Adrenal gland (tissue), 12 donors: ENCODE data around the gene MTMR4. TPM values are rescaled to one million over a fixed set of nuclear protein-coding genes. Genes with fewer than 3 reads are reported as not detected.
A peak's percentile ranks its signal among the peaks of the same experiment; 100 is the strongest.
"Not testable (repeated sequence)": the region's sequence is repeated elsewhere in the genome, so short reads cannot be mapped to it uniquely, and the experiment has no call there.

Experiments used
- DNase-seq, 7 donors: peaks; one replicate each; pipeline ENCODE4 v3.0.0-alpha.2; 2019 to 2020
- H3K27ac ChIP-seq, 5 donors: fragments of 200-600 bp; sonication (generic) in 4 of 5; 1 replicate in 3 of 5; 2 replicates in 2 of 5; pipeline versions ENCODE4 v1.5.1 to v1.8.0; 2016 to 2020; ENCODE audit warnings: mild to moderate bottlenecking in 1 of 5
- H3K27me3 ChIP-seq: fragments of 200-600 bp; 2 replicates; pipeline ENCODE4 v1.8.0; 2021
- H3K36me3 ChIP-seq, 2 donors: fragments of 200-600 bp; replicated peaks in 1 of 2; 1 replicate in 1 of 2; 2 replicates in 1 of 2; pipeline versions ENCODE4 v1.5.1 to v1.8.0; 2018 to 2022
- H3K4me1 ChIP-seq, 2 donors: fragments of 200-600 bp; replicated peaks in 1 of 2; 1 replicate in 1 of 2; 2 replicates in 1 of 2; pipeline versions ENCODE4 v1.5.1 to v1.8.0; 2018 to 2021
- H3K4me3 ChIP-seq, 4 donors: fragments of 200-600 bp; sonication (generic) in 3 of 4; one replicate each; pipeline ENCODE4 v1.5.1; 2016 to 2018
- H3K9me3 ChIP-seq, 3 donors: fragments of 200-600 bp; sonication (generic) in 1 of 3; replicated peaks in 1 of 3; 1 replicate in 2 of 3; 2 replicates in 1 of 3; pipeline versions ENCODE4 v1.5.1 to v1.8.0; 2016 to 2021
- CTCF ChIP-seq, 6 experiments: fragments of 450-650 bp in 4 of 6; fragments of 200-600 bp in 2 of 6; sonication (generic) in 1 of 6; IDR thresholded peaks; 1 replicate in 5 of 6; 2 replicates in 1 of 6; pipeline versions ENCODE4 v1.5.1 to v1.8.0; 2016 to 2021; ENCODE audit warnings: antibody characterized with exemption in 6 of 6, mild to moderate bottlenecking in 2 of 6, moderate library complexity in 1 of 6
- POLR2A ChIP-seq, 2 donors: fragments of 450-650 bp; IDR thresholded peaks; one replicate each; pipeline ENCODE4 v1.6.1; 2017; ENCODE audit warnings: antibody characterized with exemption in 2 of 2, mild to moderate bottlenecking in 2 of 2, moderate library complexity in 1 of 2
- WGBS, 4 donors: extraction: QIAGEN DNeasy Blood & Tissue Kit in 2 of 4; methylation state at CpG; one replicate each; pipeline versions ENCODE4 v1.1.5 to v1.1.7; 2013 to 2017; 5-methylcytosine and 5-hydroxymethylcytosine counted together
- intact Hi-C, 2 donors: fragments of 100-400 bp; cut with DNase I; formaldehyde crosslinking; loops; one replicate each; pipeline versions ENCODE4 v1.14.1 to v1.15.0; 2022 to 2023
- polyA plus RNA-seq, 3 donors: library from polyadenylated mRNA; stranded (reverse); fragments of 200-250 nt in 2 of 3; fragments of 350-450 nt in 1 of 3; fragmentation: Illumina TruSeq in 1 of 3; extraction: RNeasy Lipid Tissue Mini Kit (QIAGEN cat#74804) in 1 of 3; gene quantifications; one replicate each; pipeline ENCODE4 v1.2.3, GENCODE V29; 2013 to 2014
- total RNA-seq, 9 donors: library from RNA; depleted of rRNA in 4 of 9; stranded (reverse); fragments of >200 nt in 4 of 9; fragments of 120-200 nt in 1 of 9; fragmentation: NEBNext Ultra II Directional in 1 of 9; extraction: Animal tissue kit (Norgen Biotek cat#: 25700) in 1 of 9; gene quantifications; one replicate each; pipeline versions ENCODE4 v1.1.0 to v1.2.4, GENCODE V29; 2013 to 2023
- donor health status: healthy with polysubstance abuse.
- donor health status: Bipolar disorder and iron deficiency.
- donor health status: DM: yes; HTN: yes; CAD: no.
- donor health status: DM: no; HTN: no; CAD: no.
- donor health status: DM: no; HTN: no; CAD: no.
- donor health status: DM: yes; HTN: yes; CAD: no.

The MTMR4 gene
- total and polyA plus RNA-seq, 12 donors = 11.4 to 85.2 (median 42.8) TPM

GRCh38 chr17:58487589-58488427, 26.6 kb downstream of the MTMR4 start, which contains the start of gene HSF5:
TSS of gene HSF5 (minus strand) at chr17:58488408. CDS start at chr17:58488274, 134 bp downstream.
- peak in 2 of 6 experiments; percentile 23 to 24 for TF ChIP-seq CTCF (IDR thresholded peaks at IDR 0.05)
- TF ChIP-seq POLR2A (IDR thresholded peaks at IDR 0.05) = no peak
- DNase-seq = peak in 1 of 7 donors; percentile 19
- 45 to 74% (median 64%) methylated on average over 26 to 98 of the region's 98 CpGs for WGBS, 4 donors
- no peaks in the 10 kb centered on the region for H3K9me3 ChIP-seq
- no peaks in the 10 kb centered on the region for H3K27me3 ChIP-seq
- H3K27ac ChIP-seq = no peak within 1 kb of the TSS
- intact Hi-C loops = no loop called here
- H3K4me3 ChIP-seq = peak within 1 kb of the TSS in 1 of 4 donors; percentile 19
- peaks cover 0 to 36% of the 10 kb centered on the region in 2 donors for H3K36me3 ChIP-seq
- H3K4me1 ChIP-seq = no peaks in the 10 kb centered on the region

DNA sequence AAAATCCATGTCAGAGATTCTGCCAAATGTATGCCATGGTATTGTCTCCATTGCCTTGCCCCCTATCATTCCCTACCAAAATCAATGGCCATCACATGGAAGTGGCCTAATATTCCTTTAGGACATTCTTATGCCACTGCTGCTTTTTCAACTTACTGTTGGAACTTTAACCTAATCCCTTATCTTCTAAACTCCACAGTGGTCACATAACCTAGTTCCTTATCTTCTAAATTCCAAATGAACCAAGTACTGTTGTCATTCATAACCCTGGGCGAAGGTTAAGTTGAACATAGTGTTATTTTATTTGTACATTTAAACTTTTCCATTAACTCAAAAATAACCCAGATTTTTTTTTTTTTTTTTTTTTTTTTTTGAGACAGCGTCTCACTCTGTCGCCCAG, 29.8 kb downstream of the MTMR4 start:
- Histone ChIP-seq H3K27me3 (no peaks in the 10 kb centered on the region), H3K36me3 (peaks cover 0 to 4% of the 10 kb centered on the region in 2 donors), H3K9me3 (no peaks in the 10 kb centered on the region), H3K4me3 (no peak overlapping the region), H3K4me1 (no peaks in the 10 kb centered on the region), H3K27ac (no peak overlapping the region)
- intact Hi-C loops = no loop called here
- no peak for TF ChIP-seq CTCF (IDR thresholded peaks at IDR 0.05)
- no peak for TF ChIP-seq POLR2A (IDR thresholded peaks at IDR 0.05)
- DNase-seq = no peak
- WGBS, 4 donors = 39 to 51% (median 44%) methylated on average over 3 of the region's 3 CpGs

DNA sequence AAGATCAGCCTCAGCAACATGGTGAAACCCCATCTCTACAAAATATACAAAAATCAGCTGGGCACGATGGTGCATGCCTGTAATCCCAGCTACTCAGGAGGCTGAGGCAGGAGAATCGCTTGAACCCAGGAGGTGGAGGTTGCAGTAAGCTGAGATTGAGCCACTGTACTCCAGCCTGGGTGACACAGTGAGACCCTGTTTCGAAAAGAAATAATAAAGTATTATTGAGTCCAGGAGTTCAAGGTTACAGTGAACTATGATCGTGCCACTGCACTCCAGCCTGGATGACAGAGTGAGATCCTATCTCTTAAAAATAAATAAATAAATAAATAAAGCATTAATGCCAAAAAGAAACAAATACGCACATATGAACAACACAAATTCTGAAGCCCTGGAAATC, 32.6 kb downstream of the MTMR4 start:
- WGBS, 4 donors = 77 to 86% (median 81%) methylated on average over 5 of the region's 5 CpGs
- DNase-seq, H3K4me1 ChIP-seq, H3K4me3 ChIP-seq, intact Hi-C loops, H3K9me3 ChIP-seq, H3K27me3 ChIP-seq, H3K27ac ChIP-seq, H3K36me3 ChIP-seq: not testable (repeated sequence)

DNA sequence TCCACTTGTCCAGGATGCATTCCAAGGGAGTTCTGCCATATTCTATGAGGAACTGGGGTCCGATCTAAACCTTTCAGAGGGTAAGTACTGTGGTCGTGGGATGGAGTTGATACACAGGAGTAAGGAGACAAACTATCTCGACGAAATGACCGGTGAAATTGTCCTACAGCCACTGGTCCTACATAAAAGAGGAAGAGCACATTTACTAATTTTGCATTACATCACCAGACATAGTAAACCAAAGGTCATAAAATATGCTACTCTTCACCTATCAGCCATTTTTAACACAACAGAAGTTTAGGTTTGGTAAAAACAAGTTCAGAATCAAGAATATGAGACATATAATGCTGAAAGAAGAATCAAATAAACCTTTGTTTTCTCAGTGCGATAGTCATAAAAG, 34.3 kb downstream of the MTMR4 start:
- no peaks in the 10 kb centered on the region for H3K9me3 ChIP-seq
- H3K4me3 ChIP-seq = no peak overlapping the region
- WGBS, 4 donors = 72 to 90% (median 82%) methylated on average over 6 of the region's 6 CpGs
- TF ChIP-seq POLR2A (IDR thresholded peaks at IDR 0.05) (no peak), CTCF (IDR thresholded peaks at IDR 0.05) (no peak)
- intact Hi-C loops = no loop called here
- H3K4me1 ChIP-seq = no peaks in the 10 kb centered on the region
- DNase-seq = no peak
- H3K27me3 ChIP-seq = no peaks in the 10 kb centered on the region
- no peak overlapping the region for H3K27ac ChIP-seq
- no peaks in the 10 kb centered on the region for H3K36me3 ChIP-seq

DNA sequence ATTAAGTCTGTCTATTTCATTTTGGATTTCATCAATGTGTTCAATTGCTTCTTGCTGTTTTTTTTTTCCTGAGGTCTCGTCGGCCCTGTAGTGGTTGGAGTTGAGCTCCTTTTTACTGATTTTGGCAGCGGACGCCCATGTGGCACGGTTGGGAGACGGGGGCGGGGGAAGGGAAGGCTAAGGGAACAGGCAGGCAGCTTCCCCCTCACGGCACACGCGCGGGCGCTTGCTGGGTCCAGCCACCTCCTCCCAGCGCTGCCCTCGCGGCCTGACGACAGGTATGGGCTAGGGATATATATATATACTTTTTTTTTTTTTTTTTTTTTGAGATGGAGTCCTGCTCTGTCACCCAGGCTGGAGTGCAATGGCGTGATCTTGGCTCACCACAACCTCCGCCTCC, 37.6 kb downstream of the MTMR4 start:
- WGBS, 4 donors = 80 to 88% (median 84%) methylated on average over 17 to 18 of the region's 18 CpGs
- no peak for DNase-seq
- H3K36me3 ChIP-seq = no peaks in the 10 kb centered on the region
- H3K4me3 ChIP-seq = no peak overlapping the region
- no peaks in the 10 kb centered on the region for H3K4me1 ChIP-seq
- no peak overlapping the region for H3K27ac ChIP-seq
- intact Hi-C loops = no loop called here
- no peaks in the 10 kb centered on the region for H3K27me3 ChIP-seq
- H3K9me3 ChIP-seq = no peaks in the 10 kb centered on the region
- TF ChIP-seq CTCF (IDR thresholded peaks at IDR 0.05) (no peak), POLR2A (IDR thresholded peaks at IDR 0.05) (no peak)
